Measurements from ENCODE around the gene CERS1.

Gene CERS1

DNA sequence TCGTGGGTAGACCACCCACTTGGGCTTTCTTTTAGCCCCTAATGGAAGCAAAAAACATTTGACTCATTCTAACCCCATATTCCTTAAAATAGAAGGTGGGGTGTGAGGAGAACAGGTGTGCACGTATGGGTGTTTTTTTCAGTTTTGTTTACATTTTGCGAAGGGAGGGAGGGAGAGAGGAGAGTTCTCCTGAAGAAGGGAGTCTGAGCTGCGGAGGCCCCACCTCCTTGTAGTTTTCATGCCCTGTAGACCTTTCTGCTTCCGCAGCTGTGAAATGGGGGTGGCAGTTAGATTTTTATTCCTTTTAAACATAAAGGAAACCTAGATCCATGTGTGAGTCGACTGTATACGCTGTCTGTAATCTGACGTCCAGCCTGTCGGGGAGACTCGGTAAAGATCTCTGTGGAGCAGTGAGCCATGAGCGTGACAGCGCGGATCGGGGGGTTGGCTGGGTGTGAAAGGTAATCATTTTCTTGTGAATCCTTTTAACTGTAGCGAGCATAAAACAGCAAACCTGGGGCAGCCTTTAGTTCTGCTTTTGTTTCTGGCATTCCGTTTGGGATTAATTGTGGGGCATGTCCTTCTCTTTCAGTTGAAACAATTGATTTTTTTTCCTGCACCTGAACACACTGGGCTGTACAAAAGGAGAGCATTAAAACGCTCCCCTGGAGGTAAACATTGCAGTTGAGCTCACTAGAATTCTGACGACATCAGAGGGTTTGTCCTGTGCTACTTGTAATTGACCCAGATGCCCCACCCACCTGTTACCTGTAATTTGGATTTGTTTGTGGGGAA lies 61.9 kb downstream of the CERS1 start:
- Mint-ChIP-seq H3K27me3 (no peaks in the 10 kb centered on the region), H3K4me1 (ENCODE audit: low read depth) (peaks cover 49% of the 10 kb centered on the region), H3K4me3 (peak overlapping the region; percentile 96), H3K9me3 (ENCODE audit: low read depth) (no peaks in the 10 kb centered on the region), H3K27ac (peak overlapping the region; percentile 52), H3K36me3 (peaks cover 9% of the 10 kb centered on the region)

DNA sequence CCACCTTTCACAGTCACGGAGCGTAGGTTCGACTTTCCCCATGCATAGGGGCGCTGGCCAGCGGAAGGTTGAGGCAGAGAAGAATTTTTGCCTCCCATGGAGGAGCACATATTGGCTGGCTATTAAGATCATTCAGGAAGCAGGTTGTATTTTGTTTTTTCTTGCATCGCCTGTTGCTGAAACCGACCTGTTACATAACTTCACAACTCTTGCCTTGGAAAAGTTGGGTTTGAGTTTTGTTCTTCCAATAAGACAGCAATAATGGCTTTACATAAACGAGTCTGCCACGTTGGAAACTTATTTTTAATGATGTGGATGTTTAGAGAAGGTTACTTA lies 62.8 kb downstream of the CERS1 start:
- peaks cover 43% of the 10 kb centered on the region for H3K4me1 Mint-ChIP-seq (ENCODE audit: low read depth)

DNA sequence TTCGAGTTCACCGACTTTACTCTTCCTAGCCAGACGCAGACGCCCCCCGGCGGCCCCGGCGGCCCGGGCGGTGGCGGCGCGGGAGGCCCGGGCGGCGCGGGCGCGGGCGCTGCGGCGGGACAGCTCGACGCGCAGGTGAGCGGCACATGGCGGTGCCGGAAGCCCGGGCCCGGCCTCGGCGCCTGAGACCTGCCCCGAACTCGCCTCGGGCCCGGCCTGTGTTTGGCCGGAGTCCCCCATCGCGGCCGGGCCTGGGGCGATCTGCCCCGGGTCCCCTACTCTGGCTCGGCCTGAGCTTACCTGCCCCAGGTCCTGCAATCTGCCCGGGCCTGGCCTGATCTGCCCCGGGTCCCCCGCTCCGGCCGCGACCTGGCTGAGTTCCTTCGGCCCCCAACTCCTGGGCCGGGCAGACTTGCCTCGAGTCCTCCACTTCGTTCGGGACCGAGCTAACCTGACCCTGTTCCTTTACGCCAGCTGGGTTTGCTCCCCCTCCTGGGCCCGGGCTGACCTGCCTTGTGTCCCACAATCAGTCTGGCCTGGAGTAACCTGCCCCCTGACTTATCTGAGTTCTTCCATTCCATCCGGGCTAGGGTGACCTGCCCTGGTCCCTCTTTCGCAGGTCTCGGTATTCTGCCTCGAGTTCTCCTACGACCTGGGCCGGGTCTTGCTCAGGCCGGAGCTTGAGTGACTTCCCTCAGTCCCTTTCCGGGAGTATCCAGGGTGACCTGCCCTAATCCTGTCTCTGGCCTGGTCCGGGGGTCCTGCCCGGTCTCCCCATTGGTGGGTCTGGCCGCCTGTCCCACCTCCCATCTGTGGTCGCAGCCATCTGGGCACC lies 63.4 kb downstream of the CERS1 start:
- peaks cover 37% of the 10 kb centered on the region for H3K4me1 Mint-ChIP-seq (ENCODE audit: low read depth)
- peak overlapping the region; percentile 94 for H3K27ac Mint-ChIP-seq
- peaks cover 9% of the 10 kb centered on the region for H3K36me3 Mint-ChIP-seq
- no peaks in the 10 kb centered on the region for H3K27me3 Mint-ChIP-seq
- peak overlapping the region; percentile 96 for H3K4me3 Mint-ChIP-seq
- H3K9me3 Mint-ChIP-seq (ENCODE audit: low read depth), result no peaks in the 10 kb centered on the region

More for the DNA sequence above, 62.8 kb downstream of the CERS1 start:
- H3K4me3 Mint-ChIP-seq, result peak overlapping the region; percentile 96
- H3K27me3 Mint-ChIP-seq, result no peaks in the 10 kb centered on the region
- H3K9me3 Mint-ChIP-seq (ENCODE audit: low read depth), result no peaks in the 10 kb centered on the region
- H3K36me3 Mint-ChIP-seq, result peaks cover 9% of the 10 kb centered on the region
- H3K27ac Mint-ChIP-seq, result peak overlapping the region; percentile 94

DNA sequence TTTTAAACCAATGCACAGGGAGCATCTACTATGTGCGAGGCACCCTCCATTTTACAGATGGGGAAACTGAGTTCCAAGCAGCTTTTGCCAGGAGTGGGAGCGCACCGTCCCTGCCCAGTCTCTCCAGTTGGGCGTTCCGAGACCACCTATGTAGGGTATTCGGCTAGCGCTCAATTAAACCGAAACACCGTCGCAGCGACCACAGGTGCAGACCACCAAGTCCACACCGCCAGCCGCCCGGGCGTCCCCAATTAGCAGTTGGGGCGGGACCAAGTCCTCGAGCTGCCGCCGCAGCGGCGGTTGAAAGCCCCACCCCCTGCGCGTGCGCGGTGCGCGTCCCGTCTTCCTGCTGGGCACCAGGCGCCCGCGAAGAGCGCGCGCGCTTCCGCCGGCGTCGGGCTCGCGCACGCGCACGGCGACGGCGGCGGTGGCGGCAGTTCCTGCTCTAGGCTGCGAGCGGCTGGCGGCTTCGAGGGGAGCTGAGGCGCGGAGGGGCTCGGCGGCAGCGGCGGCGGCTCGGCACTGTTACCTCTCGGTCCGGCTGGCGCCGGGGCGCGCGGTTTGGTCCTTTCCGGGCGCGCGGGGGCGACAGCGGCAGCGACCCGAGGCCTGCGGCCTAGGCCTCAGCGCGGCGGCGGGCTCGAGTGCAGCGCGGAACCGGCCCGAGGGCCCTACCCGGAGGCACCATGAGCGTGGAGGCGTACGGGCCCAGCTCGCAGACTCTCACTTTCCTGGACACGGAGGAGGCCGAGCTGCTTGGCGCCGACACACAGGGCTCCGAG lies 64.2 kb downstream of the CERS1 start, which contains the start of gene UPF1:
TSS of gene UPF1 (plus strand) at position 436 of the 782 bp plus-strand sequence. CDS start at position 687, 251 bp downstream.
- Mint-ChIP-seq H3K4me1 (ENCODE audit: low read depth) (peaks cover 30% of the 10 kb centered on the region), H3K9me3 (ENCODE audit: low read depth) (no peaks in the 10 kb centered on the region), H3K4me3 (peak within 1 kb of the TSS; percentile 96), H3K27ac (peak within 1 kb of the TSS; percentile 94), H3K27me3 (no peaks in the 10 kb centered on the region), H3K36me3 (peaks cover 9% of the 10 kb centered on the region)

DNA sequence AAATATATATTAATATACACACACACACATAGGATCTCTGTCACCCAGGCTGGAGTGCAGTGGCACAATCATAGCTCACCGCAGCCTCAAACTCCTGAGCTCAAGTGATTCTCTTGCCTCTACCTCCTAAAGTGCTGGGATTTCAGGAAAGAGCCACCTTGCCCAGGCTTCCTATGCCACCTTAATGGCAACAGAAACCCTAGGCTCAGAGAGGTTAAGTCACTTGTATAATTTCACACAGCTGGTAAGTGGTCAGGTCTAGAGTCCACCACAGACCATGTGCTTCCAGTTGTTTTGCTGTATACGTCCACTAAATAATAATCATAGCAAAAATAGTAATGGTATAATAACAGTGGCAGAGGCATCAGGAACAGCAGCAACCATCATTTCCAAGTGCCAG lies 65.5 kb downstream of the CERS1 start:
- H3K27me3 Mint-ChIP-seq, result no peaks in the 10 kb centered on the region
- no peak overlapping the region for H3K27ac Mint-ChIP-seq
- H3K36me3 Mint-ChIP-seq, result peaks cover 2% of the 10 kb centered on the region
- H3K4me1 Mint-ChIP-seq (ENCODE audit: low read depth), result peaks cover 20% of the 10 kb centered on the region
- H3K4me3 Mint-ChIP-seq, result peak overlapping the region; percentile 75
- no peaks in the 10 kb centered on the region for H3K9me3 Mint-ChIP-seq (ENCODE audit: low read depth)

DNA sequence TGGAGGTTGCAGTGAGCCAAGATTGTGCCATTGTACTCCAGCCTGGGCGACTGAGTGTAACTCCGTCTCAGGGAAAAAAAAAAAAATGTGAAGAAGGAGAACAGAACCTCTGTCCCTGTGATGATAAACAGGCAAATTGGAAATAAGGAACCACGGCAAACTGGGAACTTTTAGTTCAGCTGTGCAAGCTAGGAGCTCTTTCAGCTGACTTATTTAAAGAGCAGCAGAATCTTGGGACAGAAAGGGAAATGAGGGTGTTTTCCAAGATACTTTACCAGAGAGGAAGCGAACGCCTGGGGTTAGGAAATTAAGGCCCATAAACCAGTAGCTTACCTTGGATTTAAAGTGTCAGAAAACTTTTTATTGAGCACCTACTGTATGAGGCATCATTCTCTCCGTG lies 67.2 kb downstream of the CERS1 start:
- H3K27me3 Mint-ChIP-seq, result no peaks in the 10 kb centered on the region
- no peak overlapping the region for H3K27ac Mint-ChIP-seq
- no peaks in the 10 kb centered on the region for H3K36me3 Mint-ChIP-seq
- no peaks in the 10 kb centered on the region for H3K9me3 Mint-ChIP-seq (ENCODE audit: low read depth)
- no peak overlapping the region for H3K4me3 Mint-ChIP-seq
- H3K4me1 Mint-ChIP-seq (ENCODE audit: low read depth), result peaks cover 4% of the 10 kb centered on the region

Data from activated naive CD8-positive, alpha-beta T cell (primary cell).